C4-2B (cell line): ENCODE measurements around the gene CGB2.

Experiments used
- CTCF ChIP-seq: fragments of 450-650 bp; conservative IDR thresholded peaks from 2 replicates; pipeline ENCODE4 v1.5.1; 2017; ENCODE audit warnings: mild to moderate bottlenecking
- ZFX ChIP-seq: fragments of 450-650 bp; IDR thresholded peaks from 2 replicates; pipeline ENCODE4 v1.6.1; 2017

GRCh38 chr19:48997972-48998371, 33.7 kb upstream of the CGB2 start:
- TF ChIP-seq CTCF (peak; percentile 51), ZFX (no peak)
